CD1c-positive myeloid dendritic cell (primary cell): ENCODE measurements around the gene CACNA1H.

ENCODE experiments used
- DNase-seq: peaks from one replicate; pipeline ENCODE4 v3.0.0-alpha.2; 2016; ENCODE audit errors: extremely low spot score

Gene CACNA1H

DNA sequence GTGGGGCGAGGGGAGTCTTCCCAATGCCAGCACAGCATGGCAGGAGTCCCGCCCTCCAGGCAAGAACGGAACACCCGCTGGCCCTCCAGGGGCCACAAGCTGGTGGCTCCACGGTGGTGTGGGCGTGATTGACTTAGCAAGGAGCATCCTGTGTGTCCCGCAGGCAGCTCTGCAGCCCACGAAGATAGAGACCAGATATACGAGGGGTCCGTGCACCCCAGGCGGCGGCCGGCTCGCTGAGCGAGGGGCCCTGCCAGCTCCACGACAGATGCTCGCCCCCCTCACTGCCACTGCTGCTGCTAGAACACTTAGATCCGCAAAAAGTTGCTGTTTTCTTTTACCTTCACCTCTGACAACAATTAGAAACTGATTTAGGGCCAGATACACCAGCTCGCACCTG is 10.0 kb upstream of the CACNA1H start:
- DNase-seq: no peak

DNA sequence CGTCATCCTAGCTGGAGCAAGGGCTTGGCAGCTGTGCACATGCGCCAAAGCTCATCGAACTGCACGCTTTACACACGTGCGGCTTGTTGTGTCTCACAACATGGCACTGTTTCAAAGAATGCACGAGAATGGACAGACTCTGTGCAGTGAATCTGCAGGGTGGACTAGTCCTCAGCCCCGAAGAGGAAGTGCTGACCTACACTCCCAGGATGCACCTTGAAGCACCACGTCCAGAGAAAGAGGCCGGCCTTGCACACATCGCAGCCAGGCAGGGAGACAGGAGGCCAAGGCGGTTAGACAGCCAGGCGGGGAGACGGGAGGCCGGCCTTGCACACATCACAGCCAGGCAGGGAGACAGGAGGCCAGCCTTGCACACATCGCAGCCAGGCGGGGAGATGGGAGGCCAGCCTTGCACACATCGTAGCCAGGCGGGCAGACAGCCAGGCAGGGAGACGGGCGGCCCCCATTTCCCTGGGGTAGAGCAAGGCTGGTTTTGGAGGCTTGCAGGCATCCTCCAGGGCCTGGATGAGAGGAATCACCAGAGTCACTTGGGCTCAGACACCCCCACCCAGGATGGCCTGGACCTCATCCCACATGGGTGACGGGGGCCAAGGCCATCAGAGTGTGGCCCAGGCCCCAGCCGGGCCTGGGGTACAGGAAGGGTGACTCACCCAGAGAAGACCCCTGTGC is 9.0 kb upstream of the CACNA1H start:
- no peak for DNase-seq

DNA sequence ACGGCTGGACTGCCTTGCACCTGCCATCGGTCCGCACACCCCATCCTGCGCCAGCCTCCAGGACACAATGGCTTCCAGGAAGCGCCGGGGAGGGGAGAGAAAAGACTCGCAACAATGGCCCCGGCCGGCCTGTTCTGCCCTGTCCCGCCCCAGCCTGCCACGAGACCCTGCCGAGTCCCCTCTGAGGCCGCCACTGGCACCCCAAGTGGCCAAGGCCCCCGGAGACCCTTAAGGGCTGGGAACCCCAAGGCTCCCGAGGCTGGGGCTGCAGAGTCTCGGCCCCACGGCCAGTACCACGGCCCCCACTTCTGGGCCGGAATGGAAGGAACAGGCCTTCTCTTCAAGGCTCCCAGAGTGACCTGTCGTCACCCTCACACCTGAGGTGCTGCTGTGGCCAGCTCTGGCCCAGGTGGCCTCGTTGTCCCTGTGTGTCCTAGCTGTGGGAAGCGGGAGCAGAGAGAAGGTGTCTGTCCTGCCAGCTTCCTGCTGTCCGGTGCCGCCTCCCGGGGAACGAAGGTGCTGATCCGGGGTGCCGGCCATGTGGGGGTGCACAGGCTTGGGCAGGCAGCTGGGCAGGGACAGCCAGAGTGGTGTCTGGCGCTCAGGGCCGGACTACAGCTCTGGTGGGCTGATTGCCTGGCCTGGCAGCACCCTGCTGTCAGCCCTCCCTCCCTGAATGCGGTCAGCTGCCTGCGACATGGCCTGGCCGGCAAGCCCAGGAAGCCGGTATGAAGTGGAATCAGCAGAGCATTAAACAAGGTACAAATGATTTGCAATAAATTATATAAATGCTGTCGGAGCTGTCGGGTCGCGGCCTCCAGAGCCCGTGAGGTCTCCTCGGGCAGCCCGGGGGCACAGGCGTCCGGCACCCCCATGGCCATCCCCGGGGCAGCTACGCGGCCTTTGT is 8.2 kb upstream of the CACNA1H start:
- no peak for DNase-seq

DNA sequence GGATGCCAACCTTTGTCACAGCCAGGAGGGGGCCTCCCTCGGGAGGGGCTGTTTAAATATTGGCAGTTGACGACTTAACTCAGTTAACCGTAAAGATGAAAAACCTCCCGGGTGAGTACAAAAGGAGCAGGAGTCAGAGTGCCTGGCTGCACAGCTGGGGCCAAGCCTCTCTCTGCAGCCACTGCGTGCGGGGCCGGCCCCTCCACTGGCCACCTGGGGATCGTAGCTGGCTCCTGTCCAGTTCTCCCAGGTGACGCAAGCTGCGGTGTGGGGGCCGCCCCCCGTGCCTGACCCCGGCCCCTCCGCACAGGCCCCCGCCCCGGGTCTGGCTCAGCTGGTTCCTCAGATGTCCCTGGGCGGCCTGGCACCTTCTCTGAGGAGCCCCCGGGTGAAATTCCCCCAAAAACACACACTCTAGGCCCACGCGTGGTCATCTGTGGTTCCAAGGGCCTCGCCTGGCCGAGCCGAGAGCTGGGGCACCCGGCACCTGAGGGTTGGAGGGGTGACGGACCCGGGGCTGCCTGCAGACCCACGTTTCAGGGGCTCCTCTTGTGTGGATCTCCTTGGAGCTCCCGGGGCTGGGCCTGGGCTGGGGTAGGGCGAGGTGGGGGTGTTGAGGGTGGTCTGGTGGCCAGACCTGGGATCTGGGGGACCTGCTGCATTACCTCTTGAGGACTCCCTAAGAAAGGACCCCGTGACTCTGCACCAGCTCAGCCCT is 7.4 kb upstream of the CACNA1H start:
- no peak for DNase-seq

DNA sequence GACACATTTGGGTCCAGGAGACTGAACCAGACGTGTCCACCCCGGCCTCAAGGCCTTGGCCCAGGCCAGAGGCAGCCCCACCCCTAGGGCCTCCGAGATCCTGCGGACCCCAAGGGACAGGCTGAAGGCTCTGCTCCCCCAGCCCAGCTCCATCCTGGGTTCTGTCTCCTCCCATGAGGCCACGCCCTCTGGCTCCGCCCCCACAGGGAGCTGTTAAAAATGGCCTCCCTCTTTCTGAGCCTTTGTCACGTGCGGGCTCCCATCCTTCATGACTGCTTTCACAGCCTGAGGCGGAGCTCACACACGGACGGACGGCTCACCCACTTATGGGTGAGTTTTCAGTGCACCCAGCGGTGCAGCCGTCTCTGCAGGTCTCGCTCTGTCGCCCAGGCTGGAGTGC is 6.5 kb upstream of the CACNA1H start:
- no peak for DNase-seq

DNA sequence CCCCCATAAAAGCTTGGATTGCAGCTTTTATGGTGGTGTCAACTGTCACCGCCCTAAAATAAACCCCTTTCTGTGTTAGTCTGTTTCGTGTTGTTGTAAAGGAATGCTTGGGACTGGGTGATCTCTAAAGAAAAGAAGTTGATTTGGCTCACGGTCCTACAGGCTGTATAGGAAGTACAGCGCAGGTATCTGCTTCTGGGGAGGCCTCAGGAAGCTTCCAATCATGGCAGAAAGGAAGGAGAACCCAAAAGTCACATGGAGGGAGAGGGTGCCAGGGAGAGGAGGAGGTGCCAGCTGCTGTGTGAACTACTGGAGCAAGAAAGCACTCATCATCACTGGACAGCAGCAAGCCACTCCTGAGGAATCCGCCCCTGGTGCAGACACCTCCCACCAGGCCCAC is 5.9 kb upstream of the CACNA1H start:
- DNase-seq: no peak

DNA sequence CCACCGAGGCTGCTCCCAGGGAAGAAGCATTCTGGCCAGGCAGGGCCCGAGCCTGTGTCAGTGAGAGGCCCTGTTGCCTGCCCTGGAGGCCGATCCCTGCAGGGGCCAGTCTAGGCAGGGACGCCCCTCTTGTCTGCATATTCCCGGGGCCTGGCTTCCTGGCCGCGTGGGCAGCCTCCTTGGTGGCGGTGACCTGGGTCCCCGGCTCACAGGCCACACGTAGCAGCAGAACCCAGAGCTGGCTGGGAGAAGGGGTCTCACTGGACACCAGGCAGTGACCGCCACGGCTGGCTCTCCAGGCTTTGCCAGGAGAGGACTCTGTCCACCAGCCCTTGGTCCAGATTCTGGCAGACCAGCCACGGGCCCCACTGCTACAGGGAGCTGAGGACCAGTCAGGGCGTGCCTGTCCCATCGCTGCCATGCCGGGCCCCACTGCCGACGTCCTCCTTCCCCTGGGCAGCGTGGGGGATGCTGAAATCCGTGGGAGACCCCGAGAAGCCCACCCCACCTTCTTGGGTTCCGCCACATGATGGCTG is 3.7 kb upstream of the CACNA1H start:
- DNase-seq: no peak

DNA sequence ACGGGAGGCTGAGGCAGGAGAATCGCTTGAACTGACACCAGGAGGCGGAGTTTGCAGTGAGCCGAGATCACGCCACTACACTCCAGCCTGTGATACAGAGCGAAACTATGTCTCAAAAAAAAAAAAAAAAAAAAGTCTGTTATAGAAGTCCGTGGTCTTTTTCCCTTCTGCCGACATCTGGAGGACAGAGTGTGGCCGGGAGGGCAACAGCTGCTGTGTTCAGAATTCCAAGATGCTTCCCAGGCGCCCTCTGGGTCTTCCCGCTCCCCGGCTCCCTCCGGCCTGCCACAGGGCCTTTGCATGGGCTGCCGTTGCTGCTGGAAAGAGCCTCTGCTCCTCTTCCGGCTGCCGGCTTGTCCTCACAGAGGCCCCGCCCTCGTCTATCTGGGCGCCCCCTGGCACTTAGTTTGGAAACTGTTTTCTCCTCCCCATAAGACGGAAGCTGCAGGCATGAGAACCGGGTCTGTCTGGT is 2.4 kb upstream of the CACNA1H start:
- DNase-seq: no peak

DNA sequence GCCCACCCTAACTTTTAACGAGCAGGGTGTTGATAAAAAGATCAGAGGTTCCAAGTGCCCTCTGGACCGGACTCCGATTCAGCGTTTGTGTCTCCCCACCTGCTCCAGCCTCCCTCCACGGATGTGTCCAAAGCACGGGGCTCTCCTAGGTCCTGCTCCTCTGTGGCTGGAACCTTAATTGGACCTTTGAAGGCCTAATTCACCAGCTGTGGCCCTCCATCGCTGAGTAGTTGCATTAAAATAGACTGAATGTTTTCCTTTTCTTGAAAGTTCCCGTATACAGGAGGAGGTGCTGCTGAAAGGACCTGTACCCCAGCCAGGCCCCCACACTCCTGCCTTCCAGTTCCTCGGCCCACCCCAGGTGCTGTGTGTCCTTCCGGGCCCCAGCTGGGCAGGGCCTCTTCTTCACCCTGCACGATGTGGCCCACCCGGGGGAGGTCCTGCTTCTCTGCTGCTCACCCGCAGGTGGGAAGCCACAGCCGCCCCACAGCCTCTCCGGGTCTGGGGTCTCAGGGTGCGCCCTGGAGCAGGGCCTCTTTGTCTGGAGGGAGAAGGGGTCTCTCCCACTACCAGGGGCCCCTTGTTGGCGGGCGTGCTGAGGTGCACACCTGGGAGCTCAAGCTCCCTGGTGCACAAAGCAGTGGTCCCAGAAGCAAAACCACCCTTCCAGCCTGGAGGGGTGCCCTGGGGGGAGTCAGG is 1.3 kb upstream of the CACNA1H start:
- no peak for DNase-seq

DNA sequence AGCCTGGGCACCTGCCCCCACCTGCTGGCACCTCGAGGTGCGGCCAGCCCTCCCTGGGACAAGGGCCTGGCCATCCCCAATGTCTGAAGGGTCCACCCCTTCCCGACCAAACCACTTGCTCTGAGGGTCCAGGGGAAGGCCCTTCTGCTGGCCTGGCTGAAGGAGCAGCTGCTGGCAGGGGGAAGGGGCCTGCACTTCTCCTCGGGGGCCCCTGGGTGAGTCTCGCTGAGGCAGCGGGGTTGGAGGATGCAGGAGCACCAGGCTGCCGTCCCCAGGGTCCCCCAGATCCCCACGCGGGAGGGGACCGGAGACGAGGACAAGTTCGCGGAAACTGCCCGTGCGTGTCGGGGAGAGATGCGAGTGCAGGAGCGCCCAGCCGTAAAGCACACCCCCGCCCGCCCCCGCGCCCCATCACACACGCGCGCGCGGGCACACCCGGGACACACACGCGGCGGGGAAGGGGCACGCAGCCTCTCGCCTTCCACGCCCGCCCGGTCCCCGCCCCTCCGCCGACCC is 725 bp upstream of the CACNA1H start:
- peak; percentile 15 for DNase-seq

DNA sequence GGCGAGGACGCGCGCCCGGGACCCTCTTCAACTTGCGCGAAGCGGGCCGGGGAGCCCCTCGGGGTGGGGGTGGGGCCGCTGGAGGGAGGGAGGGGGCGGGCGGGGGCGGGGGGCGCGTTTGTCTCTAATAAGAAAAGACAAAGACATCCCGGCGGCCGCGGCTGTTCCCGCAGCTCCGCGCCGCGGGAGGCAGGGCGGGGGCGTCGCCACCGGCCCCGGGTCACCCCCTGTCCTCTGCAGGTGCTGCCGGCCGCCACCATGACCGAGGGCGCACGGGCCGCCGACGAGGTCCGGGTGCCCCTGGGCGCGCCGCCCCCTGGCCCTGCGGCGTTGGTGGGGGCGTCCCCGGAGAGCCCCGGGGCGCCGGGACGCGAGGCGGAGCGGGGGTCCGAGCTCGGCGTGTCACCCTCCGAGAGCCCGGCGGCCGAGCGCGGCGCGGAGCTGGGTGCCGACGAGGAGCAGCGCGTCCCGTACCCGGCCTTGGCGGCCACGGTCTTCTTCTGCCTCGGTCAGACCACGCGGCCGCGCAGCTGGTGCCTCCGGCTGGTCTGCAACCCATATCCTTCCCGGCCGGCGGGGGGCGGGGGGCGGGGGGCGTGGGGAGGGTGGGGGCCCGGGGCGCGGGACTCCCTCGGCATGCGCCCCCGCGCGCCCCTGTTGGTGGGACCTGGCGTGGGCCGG is 714 bp downstream of the CACNA1H start:
- no peak for DNase-seq

DNA sequence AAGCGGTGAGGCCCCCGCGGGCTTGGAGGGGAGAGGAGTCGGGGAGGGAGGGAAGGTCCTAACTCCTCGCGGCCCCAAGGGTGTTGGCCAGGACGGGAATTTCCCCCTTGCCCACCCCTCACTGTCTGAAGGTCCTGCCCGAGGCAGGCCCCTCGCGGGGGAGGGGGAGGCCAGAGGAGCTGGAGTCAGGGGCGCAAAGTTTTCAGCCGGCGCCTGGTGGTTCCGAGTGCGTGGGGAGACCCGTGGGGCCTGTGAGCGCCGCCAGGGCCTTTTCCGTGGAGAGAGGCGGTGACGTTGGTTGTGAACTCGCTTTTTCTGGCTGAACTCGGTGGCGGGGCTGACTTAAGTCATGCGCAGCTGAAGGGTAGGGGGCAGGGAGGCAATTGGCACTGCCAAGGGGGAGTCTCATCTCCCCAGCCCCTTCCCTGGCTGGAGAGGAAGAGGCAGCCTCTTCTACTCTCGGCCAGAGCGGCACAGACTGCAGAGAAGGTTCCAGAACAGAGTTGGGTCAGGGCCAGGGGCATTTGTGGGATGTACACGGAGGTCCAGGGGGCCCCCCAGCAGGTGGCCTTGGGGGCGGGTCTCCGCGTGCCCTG is 1.5 kb downstream of the CACNA1H start:
- no peak for DNase-seq

DNA sequence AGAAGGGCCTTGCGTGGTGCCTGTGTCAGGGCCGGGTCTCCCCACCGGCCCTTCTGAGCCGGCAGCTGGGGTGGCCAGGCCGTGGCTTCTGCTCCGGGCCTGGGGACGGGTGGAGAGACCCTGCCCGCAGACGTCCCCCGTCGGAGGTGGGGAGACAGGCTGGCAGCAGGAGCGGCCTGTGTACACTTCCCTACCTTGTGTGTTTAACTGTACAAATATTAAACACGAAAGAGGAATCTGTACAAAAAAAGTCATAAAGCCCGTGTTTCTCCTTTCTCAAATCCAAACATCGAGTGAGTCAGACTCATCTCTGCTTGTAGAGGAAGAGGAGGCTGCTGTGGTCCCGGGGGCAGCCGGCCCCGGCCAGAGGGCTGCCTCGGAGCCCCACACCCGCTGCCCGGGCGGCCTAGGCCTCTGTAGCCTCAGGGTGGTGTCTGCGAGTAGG is 2.0 kb downstream of the CACNA1H start:
- no peak for DNase-seq

DNA sequence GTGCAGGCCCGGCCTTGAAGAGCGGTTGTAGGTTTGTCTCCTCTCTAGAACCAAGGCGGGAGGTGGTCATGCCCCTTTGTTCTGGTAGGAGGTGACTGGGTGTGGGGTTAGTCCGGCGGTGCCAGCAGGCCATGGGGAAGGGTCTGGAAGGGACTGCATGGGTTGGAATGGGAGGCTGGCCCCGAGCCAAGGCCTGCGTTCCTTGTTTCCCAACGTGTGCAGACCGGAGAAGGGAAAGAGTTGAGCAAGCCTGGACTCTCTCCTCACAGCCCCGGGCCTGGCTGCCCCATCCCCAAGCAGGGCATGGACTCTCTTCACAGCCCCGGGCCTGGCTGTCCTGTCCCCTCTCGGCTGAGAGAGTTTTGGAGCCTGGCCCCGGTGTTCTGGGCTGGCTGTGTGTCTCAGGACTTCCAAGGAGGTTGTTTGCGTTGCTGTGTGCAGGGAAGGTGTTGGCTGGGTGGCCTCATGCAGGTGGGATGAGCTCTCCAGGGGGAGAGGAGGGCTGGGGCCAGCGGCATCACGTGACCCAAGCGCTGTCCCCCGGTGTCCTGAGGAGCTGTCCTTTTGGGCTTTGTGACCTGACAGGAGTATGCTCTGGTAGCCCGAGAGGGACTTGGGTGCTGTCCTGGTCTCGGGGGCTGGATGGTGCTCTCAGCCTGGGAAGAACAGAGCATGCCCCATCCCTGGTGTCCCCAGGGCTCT is 2.6 kb downstream of the CACNA1H start:
- DNase-seq: no peak

DNA sequence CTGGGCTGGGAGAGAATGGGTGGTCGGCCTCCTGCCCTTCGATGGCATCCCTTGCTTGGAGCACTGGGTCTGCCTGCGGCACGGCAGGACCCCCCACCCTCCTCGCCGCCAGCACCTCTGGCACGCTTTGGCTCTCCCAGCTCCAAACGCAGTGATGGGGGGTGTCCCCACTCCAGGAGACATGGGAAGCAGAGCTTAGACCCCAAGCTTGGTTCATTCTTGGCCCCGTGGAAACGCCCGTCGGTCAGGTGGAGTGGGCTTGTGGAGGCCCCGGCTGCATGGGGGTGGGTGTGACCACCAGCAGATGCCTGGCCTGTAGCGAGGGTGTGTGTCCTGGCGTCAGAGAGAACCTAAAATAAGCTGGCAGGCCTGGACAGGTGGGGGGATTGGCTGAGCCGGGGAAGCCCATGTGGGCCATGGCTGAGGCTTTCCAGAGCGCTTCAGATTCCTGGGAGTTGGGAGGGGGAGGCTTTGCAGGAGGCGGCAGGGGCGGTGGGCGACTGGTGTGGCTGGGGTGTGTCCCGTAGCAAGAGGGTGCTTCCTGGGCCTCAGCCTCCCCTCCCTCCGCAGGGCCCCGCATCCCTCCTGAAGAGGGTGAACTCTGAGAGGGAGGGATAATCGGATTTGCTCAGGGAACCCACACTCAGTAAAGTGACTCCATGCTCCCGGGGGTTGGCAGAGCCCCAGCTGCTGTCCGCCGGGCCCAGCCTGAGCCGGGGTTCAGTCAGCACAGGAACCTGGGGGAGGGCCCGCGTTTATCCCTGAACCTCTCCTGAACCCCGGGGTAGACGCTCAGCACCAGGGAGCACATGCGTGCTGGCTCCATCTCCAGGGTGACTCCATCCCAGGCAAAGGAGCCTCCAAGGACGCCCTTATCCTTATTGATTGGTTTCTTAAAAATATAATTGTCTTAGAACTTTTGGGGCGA is 3.4 kb downstream of the CACNA1H start:
- DNase-seq: no peak

DNA sequence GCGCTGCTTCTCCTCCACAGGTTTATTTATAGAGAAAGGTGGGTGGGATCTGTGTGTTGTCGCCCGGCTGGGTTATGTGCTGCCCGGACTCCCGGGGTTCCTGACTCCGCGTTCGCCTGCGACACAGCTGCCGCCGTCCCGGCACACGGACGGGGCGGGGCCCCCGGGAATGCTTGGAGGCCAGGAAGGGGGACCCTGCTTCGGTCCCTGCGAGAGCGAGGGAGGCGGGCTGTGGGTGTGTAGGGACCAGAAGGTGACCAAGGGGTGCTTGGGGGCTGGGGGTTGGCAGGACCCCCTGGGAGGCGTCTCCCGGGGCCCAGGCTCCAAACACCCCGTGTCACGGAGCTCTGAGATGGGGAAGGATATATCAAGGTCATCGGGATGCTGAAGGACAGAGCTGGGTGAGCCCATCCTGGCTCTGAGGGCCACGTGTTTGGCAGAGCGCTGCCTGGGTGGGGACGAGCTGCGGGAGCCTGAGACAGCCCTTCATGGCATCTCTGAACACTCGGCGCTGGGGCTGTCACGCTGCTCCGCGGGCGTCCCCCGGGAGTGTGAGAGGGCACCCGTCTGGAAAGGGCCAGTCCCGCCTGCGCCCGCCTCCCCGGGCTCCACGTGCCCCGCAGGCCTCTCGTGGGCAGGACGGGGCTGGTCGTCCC is 4.2 kb downstream of the CACNA1H start:
- DNase-seq: no peak

DNA sequence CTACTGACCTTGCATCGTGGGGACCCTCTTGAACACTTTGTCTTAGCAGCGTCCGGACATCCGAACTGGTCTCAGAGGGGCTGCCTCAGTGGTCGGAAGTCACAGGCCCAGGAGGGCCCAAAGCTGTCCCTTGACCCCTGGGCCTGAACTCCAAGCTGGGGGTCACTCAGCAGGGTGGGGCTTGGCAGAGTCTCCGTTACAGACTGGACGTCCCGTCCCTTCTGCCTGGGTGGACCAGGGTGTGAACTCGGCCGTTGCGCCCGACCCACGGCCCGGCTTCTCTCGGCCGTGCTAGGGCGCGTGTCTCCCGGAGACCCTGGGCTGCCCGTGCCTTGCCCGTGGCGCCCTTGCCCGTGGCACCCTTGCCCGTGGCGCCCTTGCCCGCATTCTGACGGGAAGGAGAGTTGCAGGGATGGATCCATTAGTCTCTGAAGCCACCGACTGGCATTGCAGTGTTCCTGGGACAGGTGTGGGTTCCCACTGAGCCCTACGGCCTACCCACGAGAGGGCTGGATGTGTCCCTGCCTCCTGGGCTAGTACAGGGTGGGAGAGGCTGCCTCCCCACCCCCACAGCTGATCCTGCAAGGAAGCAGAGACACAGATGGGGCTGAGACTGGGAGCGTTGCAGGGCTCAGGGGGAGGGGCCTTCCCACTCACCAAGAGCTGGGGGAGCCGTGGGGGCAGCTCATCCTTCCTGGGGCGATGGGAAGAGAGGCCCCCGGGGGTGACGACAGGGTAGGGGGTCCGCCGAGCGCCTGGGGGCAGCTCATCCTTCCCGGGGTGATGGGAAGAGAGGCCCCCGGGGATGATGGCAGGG is 4.9 kb downstream of the CACNA1H start:
- no peak for DNase-seq
